A549 treated with GW870086 at 1 μM for 4 hours (cell line): ENCODE measurements around the gene BTLA. TPM values are rescaled to one million over a fixed set of nuclear protein-coding genes. Genes with fewer than 3 reads are reported as not detected.

Experiments
- total RNA-seq: library from RNA; stranded (reverse); fragments of 200-300 nt; extraction: Qiagen RNA extraction; gene quantifications from 5 replicates; pipeline ENCODE4 v1.2.3, GENCODE V29; 2022; ENCODE audit warnings: low read depth

BTLA gene, protein sequence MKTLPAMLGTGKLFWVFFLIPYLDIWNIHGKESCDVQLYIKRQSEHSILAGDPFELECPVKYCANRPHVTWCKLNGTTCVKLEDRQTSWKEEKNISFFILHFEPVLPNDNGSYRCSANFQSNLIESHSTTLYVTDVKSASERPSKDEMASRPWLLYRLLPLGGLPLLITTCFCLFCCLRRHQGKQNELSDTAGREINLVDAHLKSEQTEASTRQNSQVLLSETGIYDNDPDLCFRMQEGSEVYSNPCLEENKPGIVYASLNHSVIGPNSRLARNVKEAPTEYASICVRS
- not detected in 5 replicates for total RNA-seq

DNA sequence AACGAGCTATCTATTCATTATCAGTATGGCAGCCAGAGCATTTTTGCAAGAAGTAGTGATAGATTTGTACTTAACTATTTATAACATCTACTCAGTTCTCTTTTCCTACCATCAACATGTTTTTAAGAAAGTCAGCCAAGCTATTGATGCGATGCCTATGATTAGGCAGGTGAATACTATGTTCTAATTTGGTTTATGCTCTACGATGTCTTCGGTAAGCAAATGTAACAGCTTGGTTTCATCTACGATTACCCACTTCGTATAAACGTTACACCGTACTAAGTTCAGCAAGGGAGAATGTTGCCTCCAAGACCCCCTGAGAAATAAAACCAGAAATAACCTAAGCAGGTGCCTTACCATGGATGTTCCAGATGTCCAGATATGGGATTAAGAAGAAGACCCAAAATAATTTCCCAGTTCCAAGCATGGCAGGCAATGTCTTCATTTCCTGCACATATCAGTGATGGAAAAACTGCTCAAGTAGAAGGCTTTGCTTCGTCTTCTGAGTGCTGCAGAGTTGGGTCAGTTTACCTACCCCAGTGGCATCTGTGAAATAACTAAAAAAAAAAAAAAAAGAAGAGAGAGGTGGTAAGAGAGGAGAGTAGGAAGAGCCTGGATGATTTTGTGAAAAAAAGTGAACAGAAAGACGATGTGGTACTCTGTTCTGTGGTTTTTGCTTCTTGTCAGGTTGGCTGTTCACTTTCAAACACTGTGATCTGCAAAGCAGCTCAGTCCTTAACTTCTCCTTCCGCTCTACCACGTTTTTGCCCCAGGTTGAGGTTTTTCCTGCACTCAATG, at the start of gene BTLA:
Gene BTLA, minus strand, starts transcription at position 559 of the 798 bp plus-strand sequence. Its CDS starts 114 bp downstream, at position 445.

Other genes with a start within 250 kb of the BTLA start
- gene SLC9C1, start 205.3 kb downstream of the BTLA start, total RNA-seq: not detected in 5 replicates
- gene CD200, start 166.3 kb downstream of the BTLA start, total RNA-seq: not detected in 5 replicates
- 42.2 to 52.4 TPM (median 44.9 TPM) in 5 replicates for gene ATG3, start 62.5 kb upstream of the BTLA start, total RNA-seq
- gene SLC35A5, start 62.6 kb upstream of the BTLA start, total RNA-seq: 11.7 to 18.1 TPM (median 16.0 TPM) in 5 replicates
- 41.8 to 63.0 TPM (median 60.6 TPM) in 5 replicates for gene CCDC80, start 141.7 kb upstream of the BTLA start, total RNA-seq